CD8-positive, alpha-beta memory T cell (primary cell): ENCODE results near the gene AGPAT4. TPM values are rescaled to one million over a fixed set of nuclear protein-coding genes. Genes with fewer than 3 reads are reported as not detected.

Source experiments
- CTCF ChIA-PET: fragments of 350-600 bp; sonication (Branson Sonifier 250); formaldehyde crosslinking; loops from one replicate; lab custom pipeline; 2021; ENCODE audit warnings: antibody characterized with exemption; lab: Charles Lee
- POLR2A ChIA-PET: fragments of 350-600 bp; sonication (Branson Sonifier 250); formaldehyde crosslinking; loops from one replicate; lab custom pipeline; 2021; ENCODE audit warnings: antibody characterized with exemption; lab: Charles Lee
- DNase-seq, 5 donors: peaks; one replicate each; pipeline versions ENCODE4 v3.0.0 to v3.0.0-alpha.2; 2020 to 2022; ENCODE audit warnings: mixed read lengths in 1 of 5
- H3K27ac ChIP-seq: one replicate; pipeline ENCODE4 v1.7.0; 2013; ENCODE audit warnings: low read depth, mild to moderate bottlenecking, low read length, moderate library complexity
- H3K27me3 ChIP-seq: 2 replicates; pipeline ENCODE4 v1.7.0; 2013; ENCODE audit warnings: low read length, mild to moderate bottlenecking; ENCODE audit not compliant: insufficient read depth, poor library complexity, severe bottlenecking
- H3K36me3 ChIP-seq: 2 replicates; pipeline ENCODE4 v1.7.0; 2013; ENCODE audit warnings: mild to moderate bottlenecking, low read length, moderate library complexity; ENCODE audit not compliant: insufficient read depth
- H3K4me1 ChIP-seq: 2 replicates; pipeline ENCODE4 v1.7.0; 2013; ENCODE audit warnings: mild to moderate bottlenecking, low read length, moderate library complexity; ENCODE audit not compliant: insufficient read depth
- H3K4me3 ChIP-seq: 2 replicates; pipeline ENCODE4 v1.7.0; 2013; ENCODE audit warnings: mild to moderate bottlenecking, low read length
- H3K9me3 ChIP-seq: 2 replicates; pipeline ENCODE4 v1.7.0; 2013; ENCODE audit warnings: mild to moderate bottlenecking, low read length
- H3K27ac Mint-ChIP-seq, 8 donors: one replicate each; pipeline ENCODE4 v1.8.0; 2020 to 2021; ENCODE audit warnings: mixed read lengths in 8 of 8, mild to moderate bottlenecking in 6 of 8, inconsistent platforms in 3 of 8, moderate library complexity in 3 of 8
- H3K27me3 Mint-ChIP-seq, 2 donors: one replicate each; pipeline ENCODE4 v1.8.0; 2020 to 2021; ENCODE audit warnings: mixed read lengths in 2 of 2, mild to moderate bottlenecking in 1 of 2, moderate library complexity in 1 of 2
- H3K36me3 Mint-ChIP-seq, 3 donors: one replicate each; pipeline ENCODE4 v1.8.0; 2020 to 2021; ENCODE audit warnings: mixed read lengths in 3 of 3, inconsistent platforms in 1 of 3, mild to moderate bottlenecking in 1 of 3
- H3K4me1 Mint-ChIP-seq, 3 donors: one replicate each; pipeline ENCODE4 v1.8.0; 2020 to 2021; ENCODE audit warnings: mixed read lengths in 3 of 3, inconsistent platforms in 1 of 3, mild to moderate bottlenecking in 1 of 3
- H3K4me3 Mint-ChIP-seq, 7 donors: one replicate each; pipeline ENCODE4 v1.8.0; 2020 to 2021; ENCODE audit warnings: mixed read lengths in 7 of 7, mild to moderate bottlenecking in 6 of 7, moderate library complexity in 4 of 7, inconsistent platforms in 2 of 7
- H3K9me3 Mint-ChIP-seq, 5 donors: one replicate each; pipeline ENCODE4 v1.8.0; 2020 to 2022; ENCODE audit warnings: mixed read lengths in 5 of 5, mild to moderate bottlenecking in 3 of 5, moderate library complexity in 2 of 5, inconsistent platforms in 1 of 5
- polyA plus RNA-seq: library from polyadenylated mRNA; unstranded; fragments of 300-500 nt; fragmentation: Illumina TruSeq; gene quantifications from one replicate; pipeline ENCODE4 v1.2.3, GENCODE V29; 2021
- total RNA-seq, 2 experiments: library from RNA; stranded (reverse); gene quantifications; one replicate each; pipeline ENCODE4 v1.2.3, GENCODE V29; 2021

The AGPAT4 gene
- total and polyA plus RNA-seq, 3 experiments from 2014 or later: 2.2 to 5.9 (median 2.8) TPM

- H3K27ac ChIP-seq: no peak overlapping the region
- Mint-ChIP-seq H3K9me3 (peaks cover 0 to 3% (median 0%) of the 10 kb centered on the region in 5 donors), H3K4me1 (no peaks in the 10 kb centered on the region), H3K27ac (no peak overlapping the region), H3K36me3 (no peaks in the 10 kb centered on the region), H3K27me3 (peaks cover 0 to 19% of the 10 kb centered on the region in 2 donors), H3K4me3 (no peak overlapping the region)
- H3K9me3 ChIP-seq: no peaks in the 10 kb centered on the region
- ChIA-PET CTCF (no interaction called here), POLR2A (no interaction called here)
- DNase-seq: no peak
- H3K4me1 ChIP-seq: no peaks in the 10 kb centered on the region
- H3K36me3 ChIP-seq: no peaks in the 10 kb centered on the region
- no peak overlapping the region for H3K4me3 ChIP-seq
- H3K27me3 ChIP-seq: no peaks in the 10 kb centered on the region
Observed at GRCh38 chr6:161299726-161300125, 25.9 kb upstream of the AGPAT4 start.

- H3K4me3 Mint-ChIP-seq: no peak overlapping the region
- Histone ChIP-seq H3K36me3 (no peaks in the 10 kb centered on the region), H3K27ac (no peak overlapping the region), H3K9me3 (no peaks in the 10 kb centered on the region), H3K27me3 (no peaks in the 10 kb centered on the region), H3K4me3 (no peak overlapping the region), H3K4me1 (no peaks in the 10 kb centered on the region)
- ChIA-PET POLR2A (no interaction called here), CTCF (no interaction called here)
- H3K27me3 Mint-ChIP-seq: peaks cover 0 to 11% of the 10 kb centered on the region in 2 donors
- no peak for DNase-seq
- no peaks in the 10 kb centered on the region for H3K9me3 Mint-ChIP-seq
- H3K27ac Mint-ChIP-seq: no peak overlapping the region
- no peaks in the 10 kb centered on the region for H3K36me3 Mint-ChIP-seq
- no peaks in the 10 kb centered on the region for H3K4me1 Mint-ChIP-seq
Observed at GRCh38 chr6:161295784-161296183, 21.9 kb upstream of the AGPAT4 start.

GRCh38 chr6:161292650-161293281, 18.9 kb upstream of the AGPAT4 start:
- Mint-ChIP-seq H3K27ac (no peak overlapping the region), H3K27me3 (peaks cover 0 to 3% of the 10 kb centered on the region in 2 donors), H3K4me3 (no peak overlapping the region), H3K36me3 (no peaks in the 10 kb centered on the region), H3K4me1 (no peaks in the 10 kb centered on the region), H3K9me3 (no peaks in the 10 kb centered on the region)
- H3K36me3 ChIP-seq: no peaks in the 10 kb centered on the region
- no peak overlapping the region for H3K27ac ChIP-seq
- no peak for DNase-seq
- no peaks in the 10 kb centered on the region for H3K9me3 ChIP-seq
- no peak overlapping the region for H3K4me3 ChIP-seq
- no peaks in the 10 kb centered on the region for H3K4me1 ChIP-seq
- CTCF ChIA-PET: no interaction called here
- POLR2A ChIA-PET: no interaction called here
- no peaks in the 10 kb centered on the region for H3K27me3 ChIP-seq

GRCh38 chr6:161292145-161292544, 18.3 kb upstream of the AGPAT4 start:
- H3K36me3 Mint-ChIP-seq: no peaks in the 10 kb centered on the region
- CTCF ChIA-PET: no interaction called here
- Histone ChIP-seq H3K27ac (no peak overlapping the region), H3K36me3 (no peaks in the 10 kb centered on the region), H3K4me3 (no peak overlapping the region), H3K27me3 (no peaks in the 10 kb centered on the region), H3K4me1 (no peaks in the 10 kb centered on the region), H3K9me3 (no peaks in the 10 kb centered on the region)
- H3K4me3 Mint-ChIP-seq: no peak overlapping the region
- no peak for DNase-seq
- H3K27ac Mint-ChIP-seq: no peak overlapping the region
- peaks cover 1 to 7% of the 10 kb centered on the region in 2 donors for H3K27me3 Mint-ChIP-seq
- H3K4me1 Mint-ChIP-seq: no peaks in the 10 kb centered on the region
- no peaks in the 10 kb centered on the region for H3K9me3 Mint-ChIP-seq
- POLR2A ChIA-PET: no interaction called here

- Mint-ChIP-seq H3K36me3 (no peaks in the 10 kb centered on the region), H3K27ac (no peak overlapping the region), H3K9me3 (no peaks in the 10 kb centered on the region), H3K4me3 (no peak overlapping the region), H3K27me3 (peaks cover 4 to 14% of the 10 kb centered on the region in 2 donors), H3K4me1 (no peaks in the 10 kb centered on the region)
- H3K36me3 ChIP-seq: no peaks in the 10 kb centered on the region
- no peak for DNase-seq
- H3K4me3 ChIP-seq: no peak overlapping the region
- ChIA-PET POLR2A (no interaction called here), CTCF (no interaction called here)
- H3K9me3 ChIP-seq: no peaks in the 10 kb centered on the region
- no peaks in the 10 kb centered on the region for H3K27me3 ChIP-seq
- H3K27ac ChIP-seq: no peak overlapping the region
- H3K4me1 ChIP-seq: no peaks in the 10 kb centered on the region
Observed at GRCh38 chr6:161290751-161291150, 16.9 kb upstream of the AGPAT4 start.

GRCh38 chr6:161284653-161285052, 10.8 kb upstream of the AGPAT4 start:
- H3K4me1 ChIP-seq: no peaks in the 10 kb centered on the region
- H3K4me3 ChIP-seq: no peak overlapping the region
- CTCF ChIA-PET: no interaction called here
- no peak overlapping the region for H3K27ac ChIP-seq
- Mint-ChIP-seq H3K4me1 (no peaks in the 10 kb centered on the region), H3K27me3 (peaks cover 15 to 23% of the 10 kb centered on the region in 2 donors), H3K36me3 (peaks cover 0 to 14% (median 0%) of the 10 kb centered on the region in 3 donors), H3K9me3 (peaks cover 0 to 10% (median 6%) of the 10 kb centered on the region in 5 donors), H3K4me3 (no peak overlapping the region), H3K27ac (no peak overlapping the region)
- POLR2A ChIA-PET: no interaction called here
- no peaks in the 10 kb centered on the region for H3K9me3 ChIP-seq
- no peak for DNase-seq
- H3K36me3 ChIP-seq: no peaks in the 10 kb centered on the region
- H3K27me3 ChIP-seq: no peaks in the 10 kb centered on the region

GRCh38 chr6:161281092-161281491, 7.2 kb upstream of the AGPAT4 start:
- Mint-ChIP-seq H3K27ac (no peak overlapping the region), H3K36me3 (peaks cover 0 to 14% (median 0%) of the 10 kb centered on the region in 3 donors), H3K4me1 (no peaks in the 10 kb centered on the region), H3K9me3 (peaks cover 0 to 12% (median 6%) of the 10 kb centered on the region in 5 donors), H3K4me3 (no peak overlapping the region), H3K27me3 (peaks cover 11 to 28% of the 10 kb centered on the region in 2 donors)
- H3K4me1 ChIP-seq: no peaks in the 10 kb centered on the region
- CTCF ChIA-PET: no interaction called here
- POLR2A ChIA-PET: no interaction called here
- H3K27ac ChIP-seq: no peak overlapping the region
- no peaks in the 10 kb centered on the region for H3K9me3 ChIP-seq
- no peaks in the 10 kb centered on the region for H3K36me3 ChIP-seq
- no peak overlapping the region for H3K4me3 ChIP-seq
- H3K27me3 ChIP-seq: no peaks in the 10 kb centered on the region
- DNase-seq: no peak

GRCh38 chr6:161279677-161280415, 6.0 kb upstream of the AGPAT4 start:
- Histone ChIP-seq H3K4me3 (no peak overlapping the region), H3K4me1 (peaks cover under 1% of the 10 kb centered on the region), H3K27me3 (no peaks in the 10 kb centered on the region), H3K36me3 (no peaks in the 10 kb centered on the region), H3K9me3 (no peaks in the 10 kb centered on the region), H3K27ac (no peak overlapping the region)
- Mint-ChIP-seq H3K27ac (no peak overlapping the region), H3K27me3 (peaks cover 9 to 23% of the 10 kb centered on the region in 2 donors), H3K9me3 (peaks cover 0 to 12% (median 6%) of the 10 kb centered on the region in 5 donors), H3K4me1 (peaks cover 0 to 3% (median 0%) of the 10 kb centered on the region in 3 donors), H3K4me3 (no peak overlapping the region), H3K36me3 (peaks cover 0 to 14% (median 0%) of the 10 kb centered on the region in 3 donors)
- ChIA-PET POLR2A (no interaction called here), CTCF (no interaction called here)
- DNase-seq: no peak
